GM18861 (cell line): ENCODE measurements around the gene ZNF705A.
"Not testable (repeated sequence)": the region's sequence is repeated elsewhere in the genome, so short reads cannot be mapped to it uniquely, and the experiment has no call there.

Experiments used
- ATAC-seq: cut with Tn5 transposase; IDR thresholded peaks from one replicate; pipeline ENCODE4 v1.9.1; 2021; ENCODE audit not compliant: unreplicated experiment

The ZNF705A gene

GRCh38 chr12:8156845-8157244 lies at the start of gene ZNF705A:
TSS of gene ZNF705A (plus strand) at chr12:8157015. CDS start at chr12:8172626, 15,611 bp downstream.
- ATAC-seq: no peak

GRCh38 chr12:8108808-8109398 lies 47.9 kb upstream of the ZNF705A start:
- ATAC-seq: no peak

GRCh38 chr12:8113117-8113516 lies 43.7 kb upstream of the ZNF705A start:
- ATAC-seq: not testable (repeated sequence)

- no peak for ATAC-seq
These were observed 36.6 kb upstream of the ZNF705A start for GRCh38 chr12:8120072-8120713.

GRCh38 chr12:8123124-8123912 lies 33.5 kb upstream of the ZNF705A start, which contains the start of gene CLEC4A:
TSS of gene CLEC4A (plus strand) at chr12:8123617. CDS start at chr12:8123879, 262 bp downstream.
- ATAC-seq: no peak

DNA sequence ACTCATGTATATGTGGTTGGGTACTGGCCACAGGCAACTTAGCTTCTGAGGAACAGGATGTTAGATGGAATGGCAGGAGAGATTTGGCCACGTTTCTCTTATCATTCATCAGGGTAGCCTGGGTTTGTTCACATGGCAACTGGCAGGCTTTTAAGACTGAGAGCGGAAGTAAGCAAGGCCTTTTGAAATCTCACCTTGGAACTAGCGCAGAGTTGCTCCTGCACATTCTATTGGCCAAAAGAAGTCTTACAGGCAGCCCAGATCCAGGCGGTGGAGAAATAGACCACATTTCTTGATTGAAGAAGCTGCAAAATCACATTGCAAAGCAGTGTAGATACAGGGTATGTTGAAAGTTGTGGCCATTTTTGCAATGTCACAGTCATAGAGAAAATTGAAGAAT lies 29.7 kb upstream of the ZNF705A start:
- ATAC-seq: no peak

GRCh38 chr12:8133636-8134397 lies 23.0 kb upstream of the ZNF705A start:
- ATAC-seq: not testable (repeated sequence)

DNA sequence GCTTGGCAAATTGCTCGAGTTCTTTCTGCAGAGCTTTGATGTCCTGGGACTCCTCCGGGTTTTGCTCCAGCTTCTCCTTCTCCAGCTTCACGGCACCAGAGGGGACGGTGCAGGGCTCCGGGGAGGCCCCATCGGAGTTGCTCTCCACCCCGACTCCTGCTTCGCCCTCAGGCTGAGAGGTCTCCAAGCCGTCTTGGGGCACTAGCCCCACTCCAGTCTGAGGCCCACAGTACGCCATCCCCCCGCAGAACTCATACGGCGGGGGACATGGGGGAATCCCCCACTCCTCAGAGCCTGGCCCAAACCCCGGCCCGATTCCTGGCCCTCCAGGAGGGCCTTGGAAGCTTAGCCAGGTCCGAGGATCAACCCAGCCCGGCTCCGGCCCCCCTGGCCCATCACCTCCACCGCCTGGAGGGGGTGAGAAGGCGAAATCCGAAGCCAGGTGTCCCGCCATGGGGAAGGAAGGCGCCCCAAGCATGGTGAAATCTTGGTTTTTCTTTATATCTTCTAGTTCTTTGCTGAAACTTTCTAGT lies 22.4 kb upstream of the ZNF705A start:
- not testable (repeated sequence) for ATAC-seq

- not testable (repeated sequence) for ATAC-seq
These were observed 15.2 kb upstream of the ZNF705A start for GRCh38 chr12:8141647-8142046.

DNA sequence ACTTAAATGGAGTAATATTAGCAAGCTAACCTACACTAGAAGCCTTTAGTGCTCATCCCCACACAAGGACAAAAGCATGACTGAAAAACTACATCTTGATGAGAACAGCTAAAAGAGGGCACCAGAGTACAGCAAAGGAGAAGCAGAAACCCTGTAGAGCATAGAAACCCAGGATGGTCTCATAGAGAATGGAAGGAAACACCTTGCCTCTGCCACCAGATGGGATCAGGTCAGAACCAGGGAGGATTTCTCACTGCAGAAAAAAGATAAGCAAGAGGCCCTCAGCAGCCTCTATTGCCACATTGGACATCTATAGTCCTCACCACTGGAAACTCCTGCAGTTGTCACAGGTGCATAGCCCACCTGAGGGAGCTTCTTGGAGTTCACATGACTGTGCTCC lies 13.6 kb upstream of the ZNF705A start:
- ATAC-seq: no peak

- ATAC-seq: no peak
These were observed 10.9 kb upstream of the ZNF705A start for GRCh38 chr12:8145754-8146441.

DNA sequence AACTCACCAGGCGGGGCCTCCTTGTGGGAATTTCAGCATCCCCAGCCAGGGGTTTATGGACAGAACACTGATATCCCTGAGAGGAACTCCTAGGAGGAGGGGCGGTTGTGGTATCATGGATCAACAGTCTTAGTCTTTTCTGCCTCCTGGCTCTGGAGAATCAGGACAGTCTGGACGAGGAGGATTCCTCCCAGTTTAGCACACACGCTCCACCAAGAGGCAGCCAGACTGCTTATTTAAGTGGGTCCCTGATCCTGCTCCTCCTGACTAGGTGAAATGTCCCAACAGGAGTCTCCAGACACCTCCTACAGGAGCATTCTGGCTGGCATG lies 10.4 kb upstream of the ZNF705A start:
- ATAC-seq: no peak

GRCh38 chr12:8154526-8154925 lies 2.3 kb upstream of the ZNF705A start:
- no peak for ATAC-seq

DNA sequence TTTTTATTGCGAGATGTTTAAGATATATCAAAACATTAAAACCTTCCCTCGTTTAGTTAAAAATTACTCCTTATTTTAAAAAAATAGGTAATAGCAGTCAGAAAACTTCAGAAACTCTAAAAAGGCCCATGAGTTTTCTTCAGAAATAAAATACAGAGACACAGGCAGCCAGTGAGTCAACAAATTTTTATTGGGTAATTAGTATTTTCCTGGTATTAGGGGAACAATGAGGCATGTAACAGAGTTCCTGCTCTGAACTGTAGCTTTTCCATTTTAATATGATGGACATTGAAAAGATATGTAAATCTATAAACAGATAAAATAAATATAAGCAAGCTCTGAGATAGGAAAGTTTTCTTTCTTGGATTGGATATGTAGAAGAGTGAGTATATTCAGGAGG lies 399 bp upstream of the ZNF705A start:
- no peak for ATAC-seq

- ATAC-seq: no peak
These were observed 826 bp downstream of the ZNF705A start for GRCh38 chr12:8157484-8158198.

DNA sequence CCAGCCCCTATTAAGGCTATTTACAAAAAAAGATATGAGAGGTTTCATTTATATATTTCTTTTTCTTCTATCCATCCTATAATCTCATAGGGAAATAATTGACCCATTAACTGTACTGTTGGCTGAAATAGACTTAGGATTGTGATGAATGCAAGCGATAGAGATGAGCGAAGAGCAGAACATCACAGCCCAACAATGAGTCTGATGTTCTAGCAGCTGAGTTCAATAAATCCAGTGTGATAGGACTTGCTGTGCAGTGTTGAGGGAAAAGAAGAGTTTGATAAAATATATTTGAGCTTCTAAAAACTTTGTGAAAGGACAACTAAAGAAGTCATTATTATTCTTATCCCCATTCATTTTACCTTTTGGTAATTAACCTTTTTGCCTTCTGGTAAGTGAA lies 16.1 kb downstream of the ZNF705A start:
- not testable (repeated sequence) for ATAC-seq

DNA sequence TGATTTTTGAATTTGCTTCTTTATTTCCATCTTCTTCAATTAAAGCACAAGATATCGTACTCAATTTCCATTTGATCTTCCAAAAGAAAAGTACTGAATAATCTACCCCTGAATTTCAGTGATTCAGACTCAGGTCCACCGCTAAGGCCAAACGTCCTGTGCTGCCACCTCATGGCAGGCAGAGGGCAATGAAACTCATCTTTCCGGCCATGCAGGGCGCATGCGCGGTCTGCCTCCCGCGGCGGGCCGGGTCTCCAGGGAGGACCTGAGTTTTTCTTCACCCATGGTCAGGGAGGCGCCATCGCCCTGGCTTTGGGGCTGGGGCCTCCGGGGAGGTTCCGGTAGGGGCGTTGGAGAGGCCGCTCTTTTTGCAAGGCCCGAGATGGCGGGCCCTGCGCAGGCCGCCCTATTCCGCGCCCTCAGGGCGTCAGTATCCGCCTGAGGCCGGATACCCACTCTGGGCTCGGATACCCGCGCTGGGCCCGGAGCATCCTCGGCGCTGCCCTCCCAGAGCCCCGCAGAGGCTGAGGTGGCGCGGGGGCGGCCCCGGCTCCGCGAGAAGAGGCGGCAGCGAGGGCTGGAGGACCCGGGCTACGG lies 23.3 kb downstream of the ZNF705A start:
- ATAC-seq: not testable (repeated sequence)

DNA sequence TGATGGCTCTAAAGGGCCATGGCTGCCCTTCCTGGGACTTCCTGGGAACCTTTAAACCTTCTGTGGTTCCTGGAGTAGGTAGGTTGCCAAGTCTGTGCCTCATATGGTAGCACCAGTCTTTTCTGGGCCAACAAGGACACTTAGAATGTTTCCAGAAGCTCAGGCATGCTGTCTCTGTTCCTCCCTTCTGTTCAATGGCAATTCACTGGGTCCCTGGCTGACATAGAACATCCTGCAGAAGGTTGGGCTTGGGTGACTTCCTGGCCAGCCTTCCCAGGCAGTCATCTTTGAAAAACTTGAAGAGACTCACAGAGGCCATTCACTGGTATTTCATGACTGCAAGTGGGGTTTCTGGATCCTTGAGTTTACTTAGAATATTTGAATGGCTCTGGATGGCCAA lies 24.5 kb downstream of the ZNF705A start:
- ATAC-seq: not testable (repeated sequence)

DNA sequence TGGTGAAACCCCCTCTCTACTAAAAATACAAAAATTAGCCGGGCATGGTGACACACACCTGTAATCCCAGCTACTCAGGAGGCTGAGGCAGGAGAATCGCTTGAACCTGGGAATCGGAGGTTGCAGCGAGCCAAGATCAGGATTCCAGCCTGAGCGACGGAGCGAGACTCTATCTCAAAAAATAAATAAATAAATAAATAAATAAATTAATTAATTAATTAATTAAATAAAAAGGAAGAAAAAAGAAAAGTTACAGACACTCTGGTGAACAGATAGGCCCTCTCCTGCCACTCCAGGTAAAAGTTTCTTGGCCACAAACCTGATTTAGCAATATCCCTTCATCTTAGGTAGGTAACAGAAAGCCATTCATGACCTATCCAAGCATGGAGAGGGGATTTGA lies 26.1 kb downstream of the ZNF705A start:
- ATAC-seq: not testable (repeated sequence)
